Measurements from ENCODE around the gene BACH1. TPM values are rescaled to one million over a fixed set of nuclear protein-coding genes. Genes with fewer than 3 reads are reported as not detected.

BACH1 gene
- polyA plus RNA-seq, 1 of the 3 experiments (the other 2 are of a cell fraction): 18.1 TPM

- no peaks in the 10 kb centered on the region for H3K27me3 ChIP-seq (ENCODE audit: insufficient read depth)
- H3K36me3 ChIP-seq (replicated peaks in 1 of 2; ENCODE audit: control insufficient read depth in 1 of 2, insufficient read depth in 2 of 2, low read length in 1 of 2): peaks cover 0 to 6% of the 10 kb centered on the region in 2 experiments
- no peak overlapping the region for H3K4me3 ChIP-seq (ENCODE audit: low read depth in 2 of 2, low read length in 1 of 2)
- POLR2A ChIA-PET: no interaction called here
- peak; percentile 53 for DNase-seq
- CTCF ChIA-PET: interaction anchor here (1.5 to 1.9 kb wide), 2 partner anchors 9 to 215 kb away, joined by 4 read pairs; no protein-coding TSS in a partner anchor
- no peaks in the 10 kb centered on the region for H3K9me2 ChIP-seq
- peaks cover 7% of the 10 kb centered on the region; the same call in 1 of the 2 replicates for H3K9me3 ChIP-seq
- no peaks in the 10 kb centered on the region for H4K20me1 ChIP-seq (ENCODE audit: insufficient read depth)
- H3K4me2 ChIP-seq: no peak overlapping the region
- no peak overlapping the region for H2AFZ ChIP-seq (ENCODE audit: low read depth)
- peak in 1 of 2 experiments; percentile 60; a peak in 2 of 4 replicates for TF ChIP-seq EP300 (IDR thresholded peaks at IDR 0.05; ENCODE audit: borderline replicate concordance in 1 of 2, low read depth in 1 of 2, low read length in 1 of 2)
- no peak for TF ChIP-seq TEAD4 (IDR thresholded peaks at IDR 0.05; ENCODE audit: borderline replicate concordance, insufficient read depth)
- TF ChIP-seq GATA2 (CRISPR knock-in tag; IDR thresholded peaks at IDR 0.05): peak; percentile 84
- TF ChIP-seq FOXJ3 (CRISPR knock-in tag; IDR thresholded peaks at IDR 0.05): no peak
- TF ChIP-seq IRF3 (IDR thresholded peaks at IDR 0.05; ENCODE audit: low read depth, low read length): no peak
- TF ChIP-seq POLR2AphosphoS5 (IDR thresholded peaks at IDR 0.05; ENCODE audit: low read depth, low read length): no peak
- no peak for TF ChIP-seq TAF1 (IDR thresholded peaks at IDR 0.05; ENCODE audit: borderline replicate concordance, low read depth, low read length)
- no peak for TF ChIP-seq MAX (IDR thresholded peaks at IDR 0.05; ENCODE audit: low read depth)
- TF ChIP-seq PBX3 (IDR thresholded peaks at IDR 0.05): no peak
- TF ChIP-seq USF1 (IDR thresholded peaks at IDR 0.05; ENCODE audit: borderline replicate concordance, low read depth): no peak
- TF ChIP-seq SMC3 (IDR thresholded peaks at IDR 0.05; ENCODE audit: low read depth, low read length): no peak
- no peak for TF ChIP-seq MXI1 (IDR thresholded peaks at IDR 0.05; ENCODE audit: low read depth, low read length)
- H3F3A ChIP-seq (replicated peaks; ENCODE audit: insufficient read depth): peaks cover 26% of the 10 kb centered on the region
- no peak overlapping the region for H3K9ac ChIP-seq
- H3K27ac ChIP-seq (ENCODE audit: low read depth in 2 of 2, low read length in 1 of 2): peak overlapping the region in 1 of 2 experiments; percentile 85; a peak in 2 of 4 replicates
- H3K79me2 ChIP-seq (ENCODE audit: insufficient read depth): no peaks in the 10 kb centered on the region
- peaks cover 9 to 17% of the 10 kb centered on the region in 2 experiments; a peak in 2 of 4 replicates for H3K4me1 ChIP-seq (ENCODE audit: control insufficient read depth in 1 of 2, insufficient read depth in 2 of 2, low read depth in 1 of 2, low read length in 1 of 2)
- 77% methylated on average over 4 of the region's 4 CpGs for WGBS (ENCODE audit: low lambda C conversion rate)
Measured at GRCh38 chr21:29378832-29379231, 80.1 kb downstream of the BACH1 start.

GRCh38 chr21:29379517-29380054, 80.9 kb downstream of the BACH1 start:
- TF ChIP-seq GATA2 (CRISPR knock-in tag; IDR thresholded peaks at IDR 0.05): no peak
- TF ChIP-seq MXI1 (IDR thresholded peaks at IDR 0.05; ENCODE audit: low read depth, low read length): no peak
- no peak for TF ChIP-seq MEF2A (IDR thresholded peaks at IDR 0.05; ENCODE audit: borderline replicate concordance, low read depth)
- TF ChIP-seq MAX (IDR thresholded peaks at IDR 0.05; ENCODE audit: low read depth): no peak
- TF ChIP-seq ELF1 (IDR thresholded peaks at IDR 0.05): no peak
- TF ChIP-seq RXRA (IDR thresholded peaks at IDR 0.05; ENCODE audit: borderline replicate concordance, low read depth): no peak
- TF ChIP-seq USF2 (IDR thresholded peaks at IDR 0.05; ENCODE audit: borderline replicate concordance, low read depth, low read length): no peak
- TF ChIP-seq FOSL2 (IDR thresholded peaks at IDR 0.05; ENCODE audit: borderline replicate concordance, low read depth): no peak
- Histone ChIP-seq H3K4me2 (no peak overlapping the region), H3K9ac (no peak overlapping the region), H4K20me1 (ENCODE audit: insufficient read depth) (no peaks in the 10 kb centered on the region), H3K9me3 (peaks cover 7% of the 10 kb centered on the region; the same call in 1 of the 2 replicates), H3K4me1 (ENCODE audit: control insufficient read depth in 1 of 2, insufficient read depth in 2 of 2, low read depth in 1 of 2, low read length in 1 of 2) (peaks cover 9 to 17% of the 10 kb centered on the region in 2 experiments; a peak in 2 of 4 replicates), H3K9me2 (no peaks in the 10 kb centered on the region), H3K79me2 (ENCODE audit: insufficient read depth) (no peaks in the 10 kb centered on the region), H3F3A (replicated peaks; ENCODE audit: insufficient read depth) (peaks cover 26% of the 10 kb centered on the region), H2AFZ (ENCODE audit: low read depth) (no peak overlapping the region), H3K36me3 (replicated peaks in 1 of 2; ENCODE audit: control insufficient read depth in 1 of 2, insufficient read depth in 2 of 2, low read length in 1 of 2) (peaks cover 0 to 5% of the 10 kb centered on the region in 2 experiments), H3K27me3 (ENCODE audit: insufficient read depth) (no peaks in the 10 kb centered on the region), H3K27ac (ENCODE audit: low read depth in 2 of 2, low read length in 1 of 2) (peak overlapping the region in 1 of 2 experiments; percentile 85; a peak in 1 of 4 replicates), H3K4me3 (ENCODE audit: low read depth in 2 of 2, low read length in 1 of 2) (no peak overlapping the region)
- no peak for DNase-seq
- WGBS (ENCODE audit: low lambda C conversion rate): 83% methylated on average over 6 of the region's 6 CpGs
- CTCF ChIA-PET: interaction anchor here (1.5 to 1.9 kb wide), 2 partner anchors 10 to 215 kb away, joined by 4 read pairs; no protein-coding TSS in a partner anchor
- POLR2A ChIA-PET: no interaction called here
